ENCODE measurements around the gene LRCH4. TPM values are rescaled to one million over a fixed set of nuclear protein-coding genes. Genes with fewer than 3 reads are reported as not detected.

The LRCH4 gene
- total and polyA plus RNA-seq, 2 donors (not counting 3 experiments of a cell fraction or from before 2014, with no cell fraction given) = 32.1 to 56.1 TPM

DNA sequence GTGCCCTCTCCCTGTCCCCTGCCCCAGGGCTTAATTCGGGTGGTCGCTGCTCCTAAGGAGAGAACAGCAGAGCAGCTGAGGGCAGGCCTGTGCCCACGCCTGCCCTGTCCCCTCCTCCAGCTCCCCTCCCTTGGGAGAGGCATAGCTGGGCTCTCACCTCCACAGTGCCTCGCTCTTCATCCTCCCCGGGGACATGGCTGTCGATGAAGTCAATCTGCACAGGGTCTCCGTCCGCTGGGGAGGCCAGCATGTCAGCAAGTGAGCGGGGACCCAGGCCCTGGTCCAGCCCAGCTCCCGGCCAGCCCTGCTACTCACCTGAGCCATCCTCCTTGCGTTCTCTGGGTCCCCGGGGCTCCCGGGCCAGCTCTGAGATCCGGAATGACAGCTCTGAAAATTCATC is 8.4 kb downstream of the LRCH4 start:
- POLR2A ChIA-PET = interaction anchor here (1.7 kb wide), 1 partner anchor 8 kb away, joined by 6 read pairs; the partner anchor contains the start of genes FBXO24 and LRCH4

More for the DNA sequence above, 8.4 kb downstream of the LRCH4 start:
- CTCF ChIA-PET = interaction anchor here (0.6 to 1.8 kb wide), 4 partner anchors 11 to 256 kb away, joined by 3 to 6 read pairs (median 4); no protein-coding TSS in a partner anchor
- Histone ChIP-seq H3K4me2 (ENCODE audit: insufficient read depth, low read length) (no peak overlapping the region), H3K4me1 (ENCODE audit: control insufficient read depth, extremely low read depth, insufficient read depth, low read length) (peaks cover under 1% of the 10 kb centered on the region), H3K9ac (replicated peaks; ENCODE audit: extremely low read depth, insufficient read depth, low read length) (no peak overlapping the region), H3K79me2 (ENCODE audit: control insufficient read depth, insufficient read depth, low read length) (peaks cover 9% of the 10 kb centered on the region), H4K20me1 (replicated peaks; ENCODE audit: control insufficient read depth, extremely low read depth, insufficient read depth, low read length) (no peaks in the 10 kb centered on the region), H3K27ac (ENCODE audit: insufficient read depth, low read depth, low read length) (no peak overlapping the region), H3K9me1 (replicated peaks; ENCODE audit: control insufficient read depth, extremely low read depth, insufficient read depth, low read length) (no peaks in the 10 kb centered on the region), H3K27me3 (ENCODE audit: control insufficient read depth in 2 of 2, insufficient read depth in 2 of 2, low read length in 2 of 2) (no peaks in the 10 kb centered on the region), H2AFZ (ENCODE audit: low read depth, low read length) (no peak overlapping the region), H3K36me3 (ENCODE audit: control insufficient read depth in 2 of 2, extremely low read depth in 1 of 2, insufficient read depth in 2 of 2, low read length in 2 of 2) (peaks cover 18 to 59% of the 10 kb centered on the region in 2 experiments), H3K4me3 (replicated peaks in 1 of 3; ENCODE audit: insufficient read depth in 1 of 3, low read depth in 1 of 3, low read length in 3 of 3) (no peak overlapping the region), H3K9me3 (replicated peaks; ENCODE audit: control insufficient read depth, insufficient read depth, low read length) (no peaks in the 10 kb centered on the region)
- DNase-seq (ENCODE audit: low read depth, low spot score) (no peak), FAIRE-seq (no peak)
- intact Hi-C loops (cut with micrococcal nuclease) (no loop called here), dilution Hi-C loops (cut with MboI; ENCODE audit: extremely low pct_ligation_motif_present, low sequenced_read_pairs) (no loop called here)
- no TSS peak for BruUV-seq (replicated peaks)
- TF ChIP-seq MYC (IDR thresholded peaks at IDR 0.05; ENCODE audit: low read depth, low read length) (no peak), FOS (IDR thresholded peaks at IDR 0.05; ENCODE audit: borderline replicate concordance, insufficient read depth, low read length) (no peak), POLR2A (IDR thresholded peaks at IDR 0.05; ENCODE audit: low read depth, low read length) (no peak), JUN (IDR thresholded peaks at IDR 0.05; ENCODE audit: borderline replicate concordance, insufficient read depth, insufficient read length, low read depth) (no peak), POLR2AphosphoS5 (IDR thresholded peaks at IDR 0.05; ENCODE audit: insufficient read depth, low read depth, low read length) (no peak), GATA2 (IDR thresholded peaks at IDR 0.05; ENCODE audit: insufficient read depth, insufficient read length, low read depth, low read length) (no peak), CTCF (IDR thresholded peaks at IDR 0.05; ENCODE audit: extremely low read depth in 1 of 2, insufficient read depth in 1 of 2, low read depth in 1 of 2, low read length in 2 of 2) (no peak), EZH2 (IDR thresholded peaks at IDR 0.05; ENCODE audit: borderline replicate concordance, low read depth, low read length, severe bottlenecking) (no peak)
- TF ChIP-seq, protein P1, sequence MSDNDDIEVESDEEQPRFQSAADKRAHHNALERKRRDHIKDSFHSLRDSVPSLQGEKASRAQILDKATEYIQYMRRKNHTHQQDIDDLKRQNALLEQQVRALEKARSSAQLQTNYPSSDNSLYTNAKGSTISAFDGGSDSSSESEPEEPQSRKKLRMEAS (IDR thresholded peaks at IDR 0.05; ENCODE audit: insufficient read depth, insufficient read length) = no peak
